Body of pancreas (tissue), 4 donors: ENCODE results near the gene DYRK1A.

Experiments used
- CTCF ChIP-seq, 7 experiments: fragments of 450-650 bp in 4 of 7; fragments of 200-600 bp in 3 of 7; sonication (generic) in 3 of 7; IDR thresholded peaks; one replicate each; pipeline ENCODE4 v1.5.1; 2016 to 2019; ENCODE audit warnings: antibody characterized with exemption in 7 of 7
- POLR2A ChIP-seq, 3 donors: fragments of 450-650 bp; IDR thresholded peaks; one replicate each; pipeline ENCODE4 v1.6.1; 2016; ENCODE audit warnings: antibody characterized with exemption in 3 of 3, mild to moderate bottlenecking in 2 of 3

- TF ChIP-seq CTCF (IDR thresholded peaks at IDR 0.05) (no peak), POLR2A (IDR thresholded peaks at IDR 0.05) (no peak)
These were observed 155.1 kb downstream of the DYRK1A start for GRCh38 chr21:37521658-37522057.
